ENCODE results near the gene CCR5AS.

CCR5AS gene

DNA sequence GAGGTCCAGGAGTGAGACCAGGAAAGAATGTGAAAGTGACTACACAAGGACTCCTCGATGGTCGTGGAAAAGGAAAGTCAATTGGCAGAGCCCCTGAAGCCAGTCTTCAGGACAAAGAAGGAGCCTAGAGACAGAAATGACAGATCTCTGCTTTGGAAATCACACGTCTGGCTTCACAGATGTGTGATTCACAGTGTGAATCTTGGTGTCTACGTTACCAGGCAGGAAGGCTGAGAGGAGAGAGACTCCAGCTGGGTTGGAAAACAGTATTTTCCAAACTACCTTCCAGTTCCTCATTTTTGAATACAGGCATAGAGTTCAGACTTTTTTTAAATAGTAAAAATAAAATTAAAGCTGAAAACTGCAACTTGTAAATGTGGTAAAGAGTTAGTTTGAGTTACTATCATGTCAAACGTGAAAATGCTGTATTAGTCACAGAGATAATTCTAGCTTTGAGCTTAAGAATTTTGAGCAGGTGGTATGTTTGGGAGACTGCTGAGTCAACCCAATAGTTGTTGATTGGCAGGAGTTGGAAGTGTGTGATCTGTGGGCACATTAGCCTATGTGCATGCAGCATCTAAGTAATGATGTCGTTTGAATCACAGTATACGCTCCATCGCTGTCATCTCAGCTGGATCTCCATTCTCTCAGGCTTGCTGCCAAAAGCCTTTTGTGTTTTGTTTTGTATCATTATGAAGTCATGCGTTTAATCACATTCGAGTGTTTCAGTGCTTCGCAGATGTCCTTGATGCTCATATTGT, 47.0 kb downstream of the CCR5AS start:
- peak overlapping the region; percentile 42 for H3K4me3 ChIP-seq (ENCODE audit: low read length)
- H3K4me2 ChIP-seq (ENCODE audit: low read length): peak overlapping the region; percentile 80
- no peaks in the 10 kb centered on the region for H4K20me1 ChIP-seq (ENCODE audit: insufficient read depth, low read length)
- TF ChIP-seq, protein P1, sequence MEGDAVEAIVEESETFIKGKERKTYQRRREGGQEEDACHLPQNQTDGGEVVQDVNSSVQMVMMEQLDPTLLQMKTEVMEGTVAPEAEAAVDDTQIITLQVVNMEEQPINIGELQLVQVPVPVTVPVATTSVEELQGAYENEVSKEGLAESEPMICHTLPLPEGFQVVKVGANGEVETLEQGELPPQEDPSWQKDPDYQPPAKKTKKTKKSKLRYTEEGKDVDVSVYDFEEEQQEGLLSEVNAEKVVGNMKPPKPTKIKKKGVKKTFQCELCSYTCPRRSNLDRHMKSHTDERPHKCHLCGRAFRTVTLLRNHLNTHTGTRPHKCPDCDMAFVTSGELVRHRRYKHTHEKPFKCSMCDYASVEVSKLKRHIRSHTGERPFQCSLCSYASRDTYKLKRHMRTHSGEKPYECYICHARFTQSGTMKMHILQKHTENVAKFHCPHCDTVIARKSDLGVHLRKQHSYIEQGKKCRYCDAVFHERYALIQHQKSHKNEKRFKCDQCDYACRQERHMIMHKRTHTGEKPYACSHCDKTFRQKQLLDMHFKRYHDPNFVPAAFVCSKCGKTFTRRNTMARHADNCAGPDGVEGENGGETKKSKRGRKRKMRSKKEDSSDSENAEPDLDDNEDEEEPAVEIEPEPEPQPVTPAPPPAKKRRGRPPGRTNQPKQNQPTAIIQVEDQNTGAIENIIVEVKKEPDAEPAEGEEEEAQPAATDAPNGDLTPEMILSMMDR (IDR thresholded peaks at IDR 0.05; ENCODE audit: low read depth, low read length): no peak
- TF ChIP-seq EZH2phosphoT487 (IDR thresholded peaks at IDR 0.05; ENCODE audit: low read depth): no peak
- H3K4me1 ChIP-seq (ENCODE audit: low read length): peaks cover 96% of the 10 kb centered on the region
- no peaks in the 10 kb centered on the region for H3K36me3 ChIP-seq (replicated peaks; ENCODE audit: low read depth, low read length)
- peak overlapping the region; percentile 87 for H3K27ac ChIP-seq (ENCODE audit: low read length)
- no peaks in the 10 kb centered on the region for H3K9me3 ChIP-seq (ENCODE audit: insufficient read depth, low read length)
- no peaks in the 10 kb centered on the region for H3K79me2 ChIP-seq (ENCODE audit: low read length)
- H2AFZ ChIP-seq (ENCODE audit: low read depth, low read length): no peak overlapping the region
- peak overlapping the region; percentile 62 for H3K9ac ChIP-seq (ENCODE audit: low read length)
- H3K27me3 ChIP-seq (ENCODE audit: low read depth, low read length): peaks cover 26% of the 10 kb centered on the region

DNA sequence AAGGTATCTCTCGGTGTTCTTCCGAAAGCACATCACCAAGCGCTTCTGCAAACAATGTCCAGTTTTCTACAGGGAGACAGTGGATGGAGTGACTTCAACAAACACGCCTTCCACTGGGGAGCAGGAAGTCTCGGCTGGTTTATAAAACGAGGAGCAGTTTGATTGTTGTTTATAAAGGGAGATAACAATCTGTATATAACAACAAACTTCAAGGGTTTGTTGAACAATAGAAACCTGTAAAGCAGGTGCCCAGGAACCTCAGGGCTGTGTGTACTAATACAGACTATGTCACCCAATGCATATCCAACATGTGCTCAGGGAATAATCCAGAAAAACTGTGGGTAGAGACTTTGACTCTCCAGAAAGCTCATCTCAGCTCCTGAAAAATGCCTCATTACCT, 48.4 kb downstream of the CCR5AS start:
- Histone ChIP-seq H3K36me3 (replicated peaks; ENCODE audit: low read depth, low read length) (no peaks in the 10 kb centered on the region), H3K9ac (ENCODE audit: low read length) (peak overlapping the region; percentile 62; the same call in 1 of the 2 replicates), H4K20me1 (ENCODE audit: insufficient read depth, low read length) (no peaks in the 10 kb centered on the region), H3K9me3 (ENCODE audit: insufficient read depth, low read length) (no peaks in the 10 kb centered on the region), H3K27me3 (ENCODE audit: low read depth, low read length) (peaks cover 24% of the 10 kb centered on the region), H2AFZ (ENCODE audit: low read depth, low read length) (no peak overlapping the region), H3K27ac (ENCODE audit: low read length) (peak overlapping the region; percentile 87), H3K4me1 (ENCODE audit: low read length) (peaks cover 99% of the 10 kb centered on the region), H3K4me3 (ENCODE audit: low read length) (peak overlapping the region; percentile 42), H3K79me2 (ENCODE audit: low read length) (no peaks in the 10 kb centered on the region), H3K4me2 (ENCODE audit: low read length) (peak overlapping the region; percentile 80)
- TF ChIP-seq, protein P1 (IDR thresholded peaks at IDR 0.05; ENCODE audit: low read depth, low read length): no peak

- H4K20me1 ChIP-seq (ENCODE audit: insufficient read depth, low read length): no peaks in the 10 kb centered on the region
- no peaks in the 10 kb centered on the region for H3K79me2 ChIP-seq (ENCODE audit: low read length)
- no peaks in the 10 kb centered on the region for H3K36me3 ChIP-seq (replicated peaks; ENCODE audit: low read depth, low read length)
- H2AFZ ChIP-seq (ENCODE audit: low read depth, low read length): no peak overlapping the region
- H3K27ac ChIP-seq (ENCODE audit: low read length): peak overlapping the region; percentile 87
- no peak for TF ChIP-seq EZH2phosphoT487 (IDR thresholded peaks at IDR 0.05; ENCODE audit: low read depth)
- TF ChIP-seq, protein P1 (IDR thresholded peaks at IDR 0.05; ENCODE audit: low read depth, low read length): no peak
- peaks cover 93% of the 10 kb centered on the region for H3K4me1 ChIP-seq (ENCODE audit: low read length)
- peak overlapping the region; percentile 80 for H3K4me2 ChIP-seq (ENCODE audit: low read length)
- peak overlapping the region; percentile 42 for H3K4me3 ChIP-seq (ENCODE audit: low read length)
- peak overlapping the region; percentile 24; the same call in 1 of the 2 replicates for H3K9ac ChIP-seq (ENCODE audit: low read length)
- H3K9me3 ChIP-seq (ENCODE audit: insufficient read depth, low read length): no peaks in the 10 kb centered on the region
- peaks cover 38% of the 10 kb centered on the region for H3K27me3 ChIP-seq (ENCODE audit: low read depth, low read length)
Measured at GRCh38 chr3:46356909-46357308, 50.0 kb downstream of the CCR5AS start.

- no peaks in the 10 kb centered on the region for H3K79me2 ChIP-seq (ENCODE audit: low read length)
- H3K4me3 ChIP-seq (ENCODE audit: low read length): peak overlapping the region; percentile 42; the same call in 1 of the 2 replicates
- H3K36me3 ChIP-seq (replicated peaks; ENCODE audit: low read depth, low read length): no peaks in the 10 kb centered on the region
- peak overlapping the region; percentile 80 for H3K4me2 ChIP-seq (ENCODE audit: low read length)
- H4K20me1 ChIP-seq (ENCODE audit: insufficient read depth, low read length): no peaks in the 10 kb centered on the region
- peaks cover 44% of the 10 kb centered on the region for H3K27me3 ChIP-seq (ENCODE audit: low read depth, low read length)
- peak overlapping the region; percentile 24; the same call in 1 of the 2 replicates for H3K9ac ChIP-seq (ENCODE audit: low read length)
- peak overlapping the region; percentile 87 for H3K27ac ChIP-seq (ENCODE audit: low read length)
- H3K4me1 ChIP-seq (ENCODE audit: low read length): peaks cover 87% of the 10 kb centered on the region
- H2AFZ ChIP-seq (ENCODE audit: low read depth, low read length): no peak overlapping the region
- no peaks in the 10 kb centered on the region for H3K9me3 ChIP-seq (ENCODE audit: insufficient read depth, low read length)
- TF ChIP-seq EZH2phosphoT487 (IDR thresholded peaks at IDR 0.05; ENCODE audit: low read depth): no peak
- TF ChIP-seq, protein P1 (IDR thresholded peaks at IDR 0.05; ENCODE audit: low read depth, low read length): no peak
Measured at GRCh38 chr3:46356276-46356675, 50.6 kb downstream of the CCR5AS start.

Measured in OCI-LY3 (cell line).